AG20443 (cell line): ENCODE measurements around the gene PIP4K2C.
"Not testable (repeated sequence)": the region's sequence is repeated elsewhere in the genome, so short reads cannot be mapped to it uniquely, and the experiment has no call there.

Experiments
- DNase-seq: peaks from one replicate; pipeline ENCODE4 v3.0.0; 2012; ENCODE audit warnings: low spot score, mixed read lengths

Gene PIP4K2C

GRCh38 chr12:57636731-57637130, 45.7 kb downstream of the PIP4K2C start:
- not testable (repeated sequence) for DNase-seq

- peak; percentile 7 for DNase-seq
Observed at GRCh38 chr12:57637364-57637763, 46.4 kb downstream of the PIP4K2C start.

DNA sequence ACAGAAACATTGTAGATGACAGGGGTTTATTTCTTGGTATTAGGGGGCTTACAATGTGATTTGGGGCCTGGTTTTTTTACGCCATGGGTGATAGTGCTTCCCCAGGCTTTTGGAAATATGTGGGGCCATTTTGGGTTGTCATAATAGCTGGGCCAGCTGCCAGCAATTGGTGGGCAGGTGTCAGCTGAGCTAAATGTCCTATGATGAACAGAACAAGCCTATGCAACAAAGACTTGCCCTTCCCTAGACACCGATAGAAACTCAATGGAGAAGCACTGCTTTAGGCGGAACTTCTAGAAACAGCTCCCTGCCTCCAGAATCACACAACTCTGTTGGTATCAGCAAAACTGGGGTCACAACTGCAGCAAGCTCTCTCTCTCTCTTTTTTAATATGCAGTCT, 47.1 kb downstream of the PIP4K2C start:
- DNase-seq: no peak

DNA sequence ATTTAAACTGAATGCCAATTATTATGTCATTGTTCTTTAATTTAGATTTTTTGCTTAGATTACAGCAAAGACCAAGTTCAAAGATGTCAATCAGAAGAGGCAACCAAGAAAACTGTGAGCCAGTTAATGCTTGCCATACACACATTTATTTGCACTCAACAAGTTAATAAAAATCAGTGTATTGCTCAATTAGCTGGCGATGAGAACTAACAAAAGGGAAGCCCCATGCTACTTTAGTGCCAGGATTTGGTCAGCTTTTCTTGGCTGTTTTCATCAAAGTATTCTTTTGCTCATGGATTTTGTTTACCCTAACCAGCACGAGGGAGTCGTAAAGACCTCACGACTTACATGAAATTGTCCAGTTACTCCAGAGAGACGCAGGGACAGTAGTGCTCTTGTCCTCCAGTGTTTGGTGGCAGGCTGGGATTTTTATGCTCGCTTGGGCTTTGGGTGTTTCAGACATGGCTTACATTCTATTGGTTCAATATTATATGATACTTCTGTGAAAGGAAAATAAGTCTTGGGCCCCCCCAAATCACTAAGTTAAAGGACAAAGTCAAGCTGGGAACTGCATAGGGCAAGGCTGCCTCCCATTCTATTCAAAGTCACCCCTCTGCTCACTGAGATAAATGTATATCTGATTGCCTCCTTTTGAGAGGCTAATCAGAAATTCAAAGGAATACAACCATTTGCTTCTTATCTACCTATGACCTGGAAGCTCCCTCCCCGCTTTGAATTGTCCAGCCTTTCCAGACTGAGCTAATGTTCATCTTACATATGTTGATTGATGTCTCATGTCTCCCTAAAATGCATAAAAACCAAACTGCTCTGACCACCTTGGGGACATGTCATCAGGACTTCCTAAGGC, 49.4 kb downstream of the PIP4K2C start:
- DNase-seq: peak; percentile 10

- no peak for DNase-seq
Observed at GRCh38 chr12:57641699-57642442, 50.9 kb downstream of the PIP4K2C start.

DNA sequence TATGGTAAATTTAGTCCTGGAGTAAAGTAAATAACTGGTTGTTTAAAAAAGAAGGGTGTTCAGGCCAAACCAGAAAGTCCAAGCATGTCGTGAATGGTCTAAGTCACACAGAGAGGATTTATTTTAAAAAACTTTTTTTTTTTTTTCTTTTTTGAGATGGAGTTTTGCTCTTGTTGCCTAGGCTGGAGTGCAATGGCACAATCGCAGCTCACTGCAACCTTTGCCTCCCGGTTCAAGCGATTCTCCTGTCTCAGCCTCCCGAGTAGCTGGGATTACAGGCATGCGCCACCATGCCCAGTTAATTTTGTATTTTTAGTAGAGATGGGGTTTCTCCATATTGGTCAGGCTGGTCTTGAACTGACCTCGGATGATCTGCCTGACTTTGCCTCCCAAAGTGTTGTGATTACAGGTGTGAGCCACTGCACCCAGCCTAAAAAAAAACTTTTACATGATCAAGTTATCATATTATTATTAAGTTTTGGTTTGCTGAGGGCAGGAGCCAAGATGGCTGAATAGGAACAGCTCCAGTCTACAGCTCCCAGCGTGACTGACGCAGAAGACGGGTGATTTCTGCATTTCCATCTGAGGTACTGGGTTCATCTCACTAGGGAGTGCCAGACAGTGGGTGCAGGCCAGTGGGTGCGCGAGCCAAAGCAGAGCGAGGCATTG, 55.1 kb downstream of the PIP4K2C start:
- not testable (repeated sequence) for DNase-seq

GRCh38 chr12:57646659-57647049, 55.7 kb downstream of the PIP4K2C start:
- DNase-seq: not testable (repeated sequence)
